Measurements from ENCODE around the gene ADAD2. TPM values are rescaled to one million over a fixed set of nuclear protein-coding genes. Genes with fewer than 3 reads are reported as not detected.

ADAD2 gene
- total and polyA plus RNA-seq, 2 of the 4 experiments (the other 2 are of a cell fraction) = not detected

DNA sequence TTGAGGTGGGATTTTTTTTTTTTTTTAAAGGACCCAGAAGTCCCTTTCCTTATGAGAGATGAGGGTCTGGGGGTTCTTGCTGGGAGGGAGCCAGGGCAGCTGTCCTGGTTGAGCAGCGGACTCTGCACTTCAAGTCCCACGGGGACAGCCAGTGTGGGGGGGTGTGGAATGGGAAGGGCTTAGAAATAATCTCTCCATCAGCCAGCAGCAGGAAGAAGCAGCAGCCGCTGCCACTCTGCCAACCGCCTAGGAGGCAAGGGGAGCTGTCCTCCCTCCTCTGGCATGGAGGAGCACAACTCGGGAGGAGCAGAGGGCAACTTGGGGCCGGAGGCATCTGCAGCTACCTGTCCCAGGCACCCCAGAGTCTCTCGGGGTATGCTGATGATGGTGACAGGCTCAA lies 49.0 kb downstream of the ADAD2 start, which contains the start of gene KCNG4:
Gene KCNG4, minus strand, starts transcription at position 104 of the 400 bp plus-strand sequence. CDS start 2,527 bp downstream, outside the sequence.
- BruUV-seq (replicated peaks) = no TSS peak
- WGBS, 2 experiments (ENCODE audit: extremely low coverage in 2 of 2, insufficient read length in 1 of 2) = 27% methylated on average over 2 of the region's 7 CpGs; no CpG with 5 or more reads in 1 of the 2 experiments
- H3K4me2 ChIP-seq (ENCODE audit: low read depth, low read length) = no peak within 1 kb of the TSS
- POLR2A ChIA-PET (ENCODE audit: unreplicated experiment) = no interaction called here
- H4K5ac ChIP-seq (ENCODE audit: low read depth, low read length) = no peak within 1 kb of the TSS
- intact Hi-C loops (cut with micrococcal nuclease) (no loop called here), dilution Hi-C loops (cut with HindIII; ENCODE audit: low sequenced_read_pairs, unreplicated experiment) (no loop called here), in situ Hi-C loops (cut with MboI; ENCODE audit: low sequenced_read_pairs) (no loop called here)
- no peak within 1 kb of the TSS for H4K91ac ChIP-seq (ENCODE audit: insufficient read depth, low read depth, low read length)
- no peak within 1 kb of the TSS for H2AFZ ChIP-seq (replicated peaks; ENCODE audit: low read length, poor library complexity)
- no peak within 1 kb of the TSS for H3K14ac ChIP-seq (replicated peaks; ENCODE audit: low read depth, low read length)
- no peak within 1 kb of the TSS for H3K27ac ChIP-seq (ENCODE audit: insufficient read depth, low read length)
- no peak within 1 kb of the TSS for H3K4ac ChIP-seq (ENCODE audit: low read depth, low read length)
- H3K4me3 ChIP-seq (ENCODE audit: insufficient read depth, low read depth, low read length) = no peak within 1 kb of the TSS
- peaks cover 69% of the 10 kb centered on the region for H3K27me3 ChIP-seq (ENCODE audit: control insufficient read depth, insufficient read depth, low read length)
- H2BK20ac ChIP-seq (ENCODE audit: low read depth, low read length) = no peak within 1 kb of the TSS
- TF ChIP-seq RFX5 (IDR thresholded peaks at IDR 0.05; ENCODE audit: low read depth, low read length) = no peak
- TF ChIP-seq, protein P1, sequence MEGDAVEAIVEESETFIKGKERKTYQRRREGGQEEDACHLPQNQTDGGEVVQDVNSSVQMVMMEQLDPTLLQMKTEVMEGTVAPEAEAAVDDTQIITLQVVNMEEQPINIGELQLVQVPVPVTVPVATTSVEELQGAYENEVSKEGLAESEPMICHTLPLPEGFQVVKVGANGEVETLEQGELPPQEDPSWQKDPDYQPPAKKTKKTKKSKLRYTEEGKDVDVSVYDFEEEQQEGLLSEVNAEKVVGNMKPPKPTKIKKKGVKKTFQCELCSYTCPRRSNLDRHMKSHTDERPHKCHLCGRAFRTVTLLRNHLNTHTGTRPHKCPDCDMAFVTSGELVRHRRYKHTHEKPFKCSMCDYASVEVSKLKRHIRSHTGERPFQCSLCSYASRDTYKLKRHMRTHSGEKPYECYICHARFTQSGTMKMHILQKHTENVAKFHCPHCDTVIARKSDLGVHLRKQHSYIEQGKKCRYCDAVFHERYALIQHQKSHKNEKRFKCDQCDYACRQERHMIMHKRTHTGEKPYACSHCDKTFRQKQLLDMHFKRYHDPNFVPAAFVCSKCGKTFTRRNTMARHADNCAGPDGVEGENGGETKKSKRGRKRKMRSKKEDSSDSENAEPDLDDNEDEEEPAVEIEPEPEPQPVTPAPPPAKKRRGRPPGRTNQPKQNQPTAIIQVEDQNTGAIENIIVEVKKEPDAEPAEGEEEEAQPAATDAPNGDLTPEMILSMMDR (conservative IDR thresholded peaks at IDR 0.05; ENCODE audit: low read depth, low read length) = no peak
- no peak for TF ChIP-seq RAD21 (IDR thresholded peaks at IDR 0.05; ENCODE audit: low read length)
- no peak for TF ChIP-seq CEBPB (IDR thresholded peaks at IDR 0.05; ENCODE audit: low read depth, low read length)
- no peak for TF ChIP-seq NFE2L2 (IDR thresholded peaks at IDR 0.05; ENCODE audit: low read depth, low read length)
- no peak for TF ChIP-seq MAZ (IDR thresholded peaks at IDR 0.05; ENCODE audit: borderline replicate concordance, low read depth, low read length)
- TF ChIP-seq BHLHE40 (IDR thresholded peaks at IDR 0.05; ENCODE audit: low read depth, low read length) = no peak
- no peak for TF ChIP-seq FOS (IDR thresholded peaks at IDR 0.05; ENCODE audit: low read depth, low read length)
- no peak for TF ChIP-seq MXI1 (IDR thresholded peaks at IDR 0.05; ENCODE audit: borderline replicate concordance, low read depth, low read length)
- TF ChIP-seq POLR2A (IDR thresholded peaks at IDR 0.05; ENCODE audit: low read depth, low read length) = no peak
- TF ChIP-seq RCOR1 (IDR thresholded peaks at IDR 0.05; ENCODE audit: insufficient replicate concordance, low read length) = no peak
- TF ChIP-seq MAFK (IDR thresholded peaks at IDR 0.05; ENCODE audit: low read depth, low read length) = no peak
- TF ChIP-seq, protein P2, sequence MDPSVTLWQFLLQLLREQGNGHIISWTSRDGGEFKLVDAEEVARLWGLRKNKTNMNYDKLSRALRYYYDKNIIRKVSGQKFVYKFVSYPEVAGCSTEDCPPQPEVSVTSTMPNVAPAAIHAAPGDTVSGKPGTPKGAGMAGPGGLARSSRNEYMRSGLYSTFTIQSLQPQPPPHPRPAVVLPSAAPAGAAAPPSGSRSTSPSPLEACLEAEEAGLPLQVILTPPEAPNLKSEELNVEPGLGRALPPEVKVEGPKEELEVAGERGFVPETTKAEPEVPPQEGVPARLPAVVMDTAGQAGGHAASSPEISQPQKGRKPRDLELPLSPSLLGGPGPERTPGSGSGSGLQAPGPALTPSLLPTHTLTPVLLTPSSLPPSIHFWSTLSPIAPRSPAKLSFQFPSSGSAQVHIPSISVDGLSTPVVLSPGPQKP (IDR thresholded peaks at IDR 0.05; ENCODE audit: borderline replicate concordance, low read depth, low read length) = no peak
- TF ChIP-seq SMC3 (IDR thresholded peaks at IDR 0.05; ENCODE audit: low read depth, low read length) = no peak
- TF ChIP-seq, protein P3, sequence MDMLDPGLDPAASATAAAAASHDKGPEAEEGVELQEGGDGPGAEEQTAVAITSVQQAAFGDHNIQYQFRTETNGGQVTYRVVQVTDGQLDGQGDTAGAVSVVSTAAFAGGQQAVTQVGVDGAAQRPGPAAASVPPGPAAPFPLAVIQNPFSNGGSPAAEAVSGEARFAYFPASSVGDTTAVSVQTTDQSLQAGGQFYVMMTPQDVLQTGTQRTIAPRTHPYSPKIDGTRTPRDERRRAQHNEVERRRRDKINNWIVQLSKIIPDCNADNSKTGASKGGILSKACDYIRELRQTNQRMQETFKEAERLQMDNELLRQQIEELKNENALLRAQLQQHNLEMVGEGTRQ (IDR thresholded peaks at IDR 0.05; ENCODE audit: low read depth, low read length) = no peak
- no peak within 1 kb of the TSS for H3K23ac ChIP-seq (ENCODE audit: low read depth, low read length)
- no peak within 1 kb of the TSS for H3K56ac ChIP-seq (ENCODE audit: extremely low read depth, insufficient read depth, low read length)
- peaks cover 6% of the 10 kb centered on the region for H3K9me3 ChIP-seq (ENCODE audit: control insufficient read depth, insufficient read depth, low read length)
- CTCF ChIA-PET = no interaction called here
- H3K9me1 ChIP-seq (ENCODE audit: insufficient read depth, low read length) = no peaks in the 10 kb centered on the region
- H2AK5ac ChIP-seq (ENCODE audit: low read depth, low read length) = no peak within 1 kb of the TSS
- DNase-seq (no peak), ATAC-seq (ENCODE audit: low read depth) (no peak)
- H3K9ac ChIP-seq (ENCODE audit: low read depth, low read length) = no peak within 1 kb of the TSS
- H2BK120ac ChIP-seq (ENCODE audit: low read depth, low read length) = no peak within 1 kb of the TSS
- no peak within 1 kb of the TSS for H2BK15ac ChIP-seq (ENCODE audit: low read depth, low read length)
- no peak within 1 kb of the TSS for H3K18ac ChIP-seq (ENCODE audit: low read depth, low read length)
- no peak within 1 kb of the TSS for H2BK5ac ChIP-seq (ENCODE audit: low read depth, low read length, poor library complexity, severe bottlenecking)
- no peaks in the 10 kb centered on the region for H4K20me1 ChIP-seq (ENCODE audit: insufficient read depth, low read length)
- no peaks in the 10 kb centered on the region for H3K36me3 ChIP-seq (ENCODE audit: control insufficient read depth, insufficient read depth, low read length)
- H2AK9ac ChIP-seq (replicated peaks; ENCODE audit: low read depth, low read length, poor library complexity) = no peak within 1 kb of the TSS
- H3K4me1 ChIP-seq (ENCODE audit: control insufficient read depth, insufficient read depth, low read length) = no peaks in the 10 kb centered on the region; the same call in 1 of the 2 replicates
- H3K79me1 ChIP-seq (ENCODE audit: low read depth in 1 of 2, low read length in 2 of 2) = no peaks in the 10 kb centered on the region
- H4K8ac ChIP-seq (ENCODE audit: low read depth in 2 of 2, low read length in 2 of 2) = no peak within 1 kb of the TSS

Data from IMR-90 (cell line).